SU-DHL-6 (cell line): ENCODE data around the gene TRMT1.

Source experiments
- H2AFZ ChIP-seq: fragments of 200-600 bp; sonication (generic); 2 replicates; pipeline ENCODE4 v1.6.1; 2014; ENCODE audit warnings: low read depth, mild to moderate bottlenecking, moderate library complexity, mixed read lengths, antibody characterized with exemption, low read length; ENCODE audit not compliant: severe bottlenecking
- H3F3A ChIP-seq: fragments of 200-600 bp; shearing (Covaris generic); 2 replicates; pipeline ENCODE4 v1.6.0; 2016; ENCODE audit warnings: antibody characterized with exemption, mild to moderate bottlenecking; ENCODE audit not compliant: insufficient read depth
- H3K27ac ChIP-seq: fragments of 200-600 bp; sonication (generic); 2 replicates; pipeline ENCODE4 v1.5.1; 2016; ENCODE audit warnings: low read depth, mild to moderate bottlenecking, low read length, moderate library complexity, mixed read lengths
- H3K27me3 ChIP-seq: fragments of 200-600 bp; sonication (generic), shearing (Covaris generic); 2 replicates; pipeline ENCODE4 v1.6.0; 2014; ENCODE audit warnings: mild to moderate bottlenecking, low read length
- H3K36me3 ChIP-seq: fragments of 200-600 bp; sonication (generic); 2 replicates; pipeline ENCODE4 v1.6.1; 2014; ENCODE audit warnings: mild to moderate bottlenecking, low read length, mixed read lengths
- H3K4me2 ChIP-seq: fragments of 300-600, 200-600 bp; shearing (Covaris generic), sonication (generic); 2 replicates; pipeline ENCODE4 v1.6.0; 2014; ENCODE audit warnings: low read length, low read depth, mild to moderate bottlenecking; ENCODE audit not compliant: poor library complexity, severe bottlenecking
- H3K4me3 ChIP-seq: fragments of 200-600 bp; sonication (generic); 2 replicates; pipeline ENCODE4 v1.5.1; 2014; ENCODE audit warnings: antibody characterized with exemption, low read length, mild to moderate bottlenecking, mixed read lengths; ENCODE audit not compliant: insufficient read depth, poor library complexity, severe bottlenecking
- H3K79me2 ChIP-seq: fragments of 200-600 bp; sonication (generic); 2 replicates; pipeline ENCODE4 v1.6.1; 2014; ENCODE audit warnings: mild to moderate bottlenecking, low read length, moderate library complexity; ENCODE audit not compliant: insufficient read depth
- H3K9ac ChIP-seq: fragments of 200-600 bp; sonication (generic); 2 replicates; pipeline ENCODE4 v1.7.0; 2014; ENCODE audit warnings: mild to moderate bottlenecking, low read length
- H3K9me2 ChIP-seq: fragments of 200-600 bp; sonication (generic); replicated peaks from 2 replicates; pipeline ENCODE4 v1.6.1; 2014; ENCODE audit warnings: low read length; ENCODE audit not compliant: insufficient read depth
- H3K9me3 ChIP-seq: fragments of 200-600 bp; sonication (generic); 2 replicates; pipeline ENCODE4 v1.6.1; 2014; ENCODE audit warnings: low read length, mixed read lengths; ENCODE audit not compliant: insufficient read depth
- H4K20me1 ChIP-seq: fragments of 200-600 bp; sonication (generic); 2 replicates; pipeline ENCODE4 v1.6.1; 2014; ENCODE audit warnings: low read depth, mild to moderate bottlenecking, antibody characterized with exemption, low read length, moderate library complexity, mixed read lengths
- CTCF ChIP-seq: fragments of 200-600 bp; sonication (generic); IDR thresholded peaks from one replicate; pipeline ENCODE4 v1.5.1; 2017; ENCODE audit warnings: antibody characterized with exemption, mild to moderate bottlenecking, low read length, moderate library complexity; ENCODE audit not compliant: insufficient read depth, poor library complexity, severe bottlenecking
- EZH2phosphoT487 ChIP-seq: fragments of 200-600 bp; sonication (generic), shearing (Covaris generic); conservative IDR thresholded peaks from 2 replicates; pipeline ENCODE4 v1.6.1; 2018; ENCODE audit warnings: mild to moderate bottlenecking, antibody characterized with exemption, low read length, moderate library complexity, mixed read lengths

The TRMT1 gene

GRCh38 chr19:13104848-13105711, 11.5 kb downstream of the TRMT1 start:
- Histone ChIP-seq H3K36me3 (peaks cover 5% of the 10 kb centered on the region), H3K9me3 (no peaks in the 10 kb centered on the region), H3F3A (peaks cover 36% of the 10 kb centered on the region), H3K9ac (peak overlapping the region; percentile 96), H3K4me2 (peak overlapping the region; percentile 65), H3K27me3 (no peaks in the 10 kb centered on the region), H3K4me3 (peak overlapping the region; percentile 44), H3K27ac (peak overlapping the region; percentile 92), H3K79me2 (peaks cover 14% of the 10 kb centered on the region), H2AFZ (peak overlapping the region; percentile 0), H3K9me2 (no peaks in the 10 kb centered on the region), H4K20me1 (no peaks in the 10 kb centered on the region)
- TF ChIP-seq CTCF (no peak), EZH2phosphoT487 (no peak)

DNA sequence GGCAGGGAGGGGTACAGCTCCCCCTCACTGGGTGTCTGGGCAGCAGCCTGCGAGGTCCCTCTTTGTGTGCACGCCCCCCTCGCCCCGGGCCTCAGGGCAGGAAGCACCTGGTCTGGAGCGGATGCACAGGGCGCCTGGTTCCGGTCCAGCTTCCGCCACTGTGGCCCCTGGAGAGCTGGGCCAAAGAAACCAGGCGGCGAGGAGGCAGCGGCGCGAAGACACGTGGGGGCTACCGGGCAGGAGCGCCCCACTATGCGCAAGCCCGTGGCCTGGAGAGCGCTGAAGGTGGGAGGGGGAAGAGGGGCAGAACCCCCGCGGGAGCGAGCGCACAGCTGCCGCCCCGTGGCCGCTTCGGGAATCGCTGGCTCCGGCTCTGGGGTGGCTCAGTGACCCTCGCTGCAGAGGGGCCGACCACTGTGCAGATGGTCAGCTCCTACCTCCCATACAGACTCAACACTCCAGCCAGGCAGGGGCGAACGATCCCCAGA, 12.1 kb downstream of the TRMT1 start:
- Histone ChIP-seq H3K79me2 (peaks cover 14% of the 10 kb centered on the region), H2AFZ (peak overlapping the region; percentile 0), H3K9me2 (no peaks in the 10 kb centered on the region), H3K9ac (peak overlapping the region; percentile 96), H3K36me3 (peaks cover 10% of the 10 kb centered on the region), H4K20me1 (no peaks in the 10 kb centered on the region), H3F3A (peaks cover 39% of the 10 kb centered on the region), H3K9me3 (no peaks in the 10 kb centered on the region), H3K4me3 (peak overlapping the region; percentile 44), H3K27ac (peak overlapping the region; percentile 92), H3K27me3 (no peaks in the 10 kb centered on the region), H3K4me2 (peak overlapping the region; percentile 65)
- TF ChIP-seq EZH2phosphoT487 (no peak), CTCF (peak; percentile 70)

- Histone ChIP-seq H3K27me3 (no peaks in the 10 kb centered on the region), H3K79me2 (peaks cover 14% of the 10 kb centered on the region), H2AFZ (no peak overlapping the region), H3K27ac (peak overlapping the region; percentile 92), H3K9me2 (no peaks in the 10 kb centered on the region), H3K4me3 (peak overlapping the region; percentile 77), H4K20me1 (no peaks in the 10 kb centered on the region), H3K36me3 (peaks cover 13% of the 10 kb centered on the region), H3K4me2 (peak overlapping the region; percentile 65), H3F3A (peaks cover 39% of the 10 kb centered on the region), H3K9ac (peak overlapping the region; percentile 96), H3K9me3 (no peaks in the 10 kb centered on the region)
- TF ChIP-seq EZH2phosphoT487, result no peak
- no peak for TF ChIP-seq CTCF
Measured at GRCh38 chr19:13103581-13104359, 12.8 kb downstream of the TRMT1 start.
